ENCODE results near the gene RPS3.
A peak's percentile ranks its signal among the peaks of the same experiment; 100 is the strongest.

The RPS3 gene

GRCh38 chr11:75389276-75389605, 10.1 kb upstream of the RPS3 start:
- DNase-seq (ENCODE audit: low read depth in 2 of 2) = no peak
- TF ChIP-seq CTCF (IDR thresholded peaks at IDR 0.05; ENCODE audit: low read depth, low read length) = no peak
- no peak overlapping the region for H3K4me3 ChIP-seq (replicated peaks in 1 of 2; ENCODE audit: low read depth in 2 of 2, low read length in 2 of 2)

GRCh38 chr11:75389925-75390324, 9.4 kb upstream of the RPS3 start:
- no peak for TF ChIP-seq CTCF (IDR thresholded peaks at IDR 0.05; ENCODE audit: low read depth, low read length)
- no peak for DNase-seq (ENCODE audit: low read depth in 2 of 2)
- no peak overlapping the region for H3K4me3 ChIP-seq (replicated peaks in 1 of 2; ENCODE audit: low read depth in 2 of 2, low read length in 2 of 2)

- TF ChIP-seq CTCF (IDR thresholded peaks at IDR 0.05; ENCODE audit: low read depth, low read length) = no peak
These were observed 5.1 kb upstream of the RPS3 start for GRCh38 chr11:75394085-75394840.

GRCh38 chr11:75398906-75399305, 412 bp upstream of the RPS3 start:
- no peak for TF ChIP-seq CTCF (IDR thresholded peaks at IDR 0.05; ENCODE audit: low read depth, low read length)

More at GRCh38 chr11:75394085-75394840, 5.1 kb upstream of the RPS3 start:
- H3K4me3 ChIP-seq (replicated peaks in 1 of 2; ENCODE audit: low read depth in 2 of 2, low read length in 2 of 2) = no peak overlapping the region
- no peak for DNase-seq (ENCODE audit: low read depth in 2 of 2)

GRCh38 chr11:75400146-75400865, 988 bp downstream of the RPS3 start:
- no peak for TF ChIP-seq CTCF (IDR thresholded peaks at IDR 0.05; ENCODE audit: low read depth, low read length)
- H3K4me3 ChIP-seq (replicated peaks in 1 of 2; ENCODE audit: low read depth in 2 of 2, low read length in 2 of 2) = peak overlapping the region; percentile 78 to 95
- DNase-seq (ENCODE audit: low read depth in 2 of 2) = peak in 1 of 2 donors; percentile 41

More at GRCh38 chr11:75398906-75399305, 412 bp upstream of the RPS3 start:
- H3K4me3 ChIP-seq (replicated peaks in 1 of 2; ENCODE audit: low read depth in 2 of 2, low read length in 2 of 2) = no peak overlapping the region
- DNase-seq (ENCODE audit: low read depth in 2 of 2) = no peak

GRCh38 chr11:75402002-75402773, 2.9 kb downstream of the RPS3 start:
- DNase-seq (ENCODE audit: low read depth in 2 of 2) = no peak
- peak overlapping the region; percentile 15 to 95 for H3K4me3 ChIP-seq (replicated peaks in 1 of 2; ENCODE audit: low read depth in 2 of 2, low read length in 2 of 2)
- no peak for TF ChIP-seq CTCF (IDR thresholded peaks at IDR 0.05; ENCODE audit: low read depth, low read length)

All from cardiac fibroblast (primary cell).